T-helper 9 cell (primary cell): ENCODE results near the gene FGF6.
"Not testable (repeated sequence)": the region's sequence is repeated elsewhere in the genome, so short reads cannot be mapped to it uniquely, and the experiment has no call there.

Source experiments
- DNase-seq: peaks from one replicate; pipeline ENCODE4 v3.0.0-alpha.2; 2020
- total RNA-seq, 2 donors: gene quantifications; one replicate each; lab custom pipeline; 2026; lab: John Stamatoyannopoulos, UW

FGF6 gene
- 0 to 0.07 reads per million in 2 donors for total RNA-seq

GRCh38 chr12:4445156-4446101 is at the start of gene FGF6:
FGF6 (minus strand) TSS chr12:4445815; CDS start chr12:4445570, 245 bp downstream.
- no peak for DNase-seq

GRCh38 chr12:4490973-4491372 is 45.4 kb upstream of the FGF6 start:
- no peak for DNase-seq

- no peak for DNase-seq
Measured at GRCh38 chr12:4489556-4489955, 43.9 kb upstream of the FGF6 start.

GRCh38 chr12:4486980-4487379 is 41.4 kb upstream of the FGF6 start:
- no peak for DNase-seq

- no peak for DNase-seq
Measured at GRCh38 chr12:4486049-4486699, 40.6 kb upstream of the FGF6 start.

- DNase-seq, result no peak
Measured at GRCh38 chr12:4483885-4484823, 38.5 kb upstream of the FGF6 start.

- DNase-seq, result no peak
Measured at GRCh38 chr12:4482936-4483335, 37.3 kb upstream of the FGF6 start.

GRCh38 chr12:4478933-4479332 is 33.3 kb upstream of the FGF6 start:
- DNase-seq, result no peak

GRCh38 chr12:4477129-4477528 is 31.5 kb upstream of the FGF6 start:
- no peak for DNase-seq

GRCh38 chr12:4472046-4472445 is 26.4 kb upstream of the FGF6 start:
- no peak for DNase-seq

- no peak for DNase-seq
Measured at GRCh38 chr12:4471256-4471655, 25.6 kb upstream of the FGF6 start.

GRCh38 chr12:4468994-4469393 is 23.4 kb upstream of the FGF6 start:
- DNase-seq, result no peak

- no peak for DNase-seq
Measured at GRCh38 chr12:4460761-4461160, 15.1 kb upstream of the FGF6 start.

GRCh38 chr12:4455849-4456248 is 10.2 kb upstream of the FGF6 start:
- not testable (repeated sequence) for DNase-seq

GRCh38 chr12:4454315-4454860 is 8.8 kb upstream of the FGF6 start:
- no peak for DNase-seq

GRCh38 chr12:4451694-4452093 is 6.1 kb upstream of the FGF6 start:
- no peak for DNase-seq

GRCh38 chr12:4450551-4451112 is 5.0 kb upstream of the FGF6 start:
- no peak for DNase-seq

GRCh38 chr12:4449851-4450221 is 4.2 kb upstream of the FGF6 start:
- no peak for DNase-seq

- no peak for DNase-seq
Measured at GRCh38 chr12:4448943-4449850, 3.6 kb upstream of the FGF6 start.

- no peak for DNase-seq
Measured at GRCh38 chr12:4448371-4448940, 2.8 kb upstream of the FGF6 start.

- no peak for DNase-seq
Measured at GRCh38 chr12:4447151-4447550, 1.5 kb upstream of the FGF6 start.
